SK-N-SH (cell line): Measurements from ENCODE around the gene ARMH4. TPM values are rescaled to one million over a fixed set of nuclear protein-coding genes. Genes with fewer than 3 reads are reported as not detected.

Experiments
- CTCF ChIA-PET: fragments of 300-600, 350-600 bp; formaldehyde crosslinking; extraction: SDS; loops from one replicate; lab custom pipeline; 2021; lab: Yijun Ruan, JAX
- POLR2A ChIA-PET: fragments of 350-600 bp; sonication (Branson Sonifier 250); formaldehyde crosslinking; extraction: SDS; loops from one replicate; lab custom pipeline; 2020; ENCODE audit warnings: antibody characterized with exemption, inconsistent platforms; lab: Yijun Ruan, JAX
- DNase-seq: peaks from one replicate; pipeline ENCODE4 v3.0.0; 2012
- H2AFZ ChIP-seq: fragments of 200-600 bp; sonication (generic); 2 replicates; pipeline ENCODE4 v1.8.1; 2016; ENCODE audit warnings: antibody characterized with exemption, mild to moderate bottlenecking, low read depth
- H3F3A ChIP-seq: fragments of 200-600 bp; sonication (generic); replicated peaks from 2 replicates; pipeline ENCODE3; 2016; ENCODE audit warnings: antibody characterized with exemption, mild to moderate bottlenecking; ENCODE audit not compliant: insufficient read depth
- H3K27ac ChIP-seq, 2 experiments: fragments of 200-500 bp in 1 of 2; fragments of 200-600 bp in 1 of 2; sonication (Bioruptor generic) in 1 of 2; sonication (generic), shearing (Covaris generic) in 1 of 2; 2 replicates each; pipeline versions ENCODE4 v1.5.1 to v1.6.1; 2014 to 2016; ENCODE audit warnings: low read depth in 2 of 2, inconsistent platforms in 1 of 2, low read length in 1 of 2, mild to moderate bottlenecking in 1 of 2, mixed read lengths in 1 of 2
- H3K27me3 ChIP-seq: fragments of 200-600 bp; sonication (generic), shearing (Covaris generic); 2 replicates; pipeline ENCODE4 v1.6.1; 2016; ENCODE audit warnings: mixed run types; ENCODE audit not compliant: insufficient read depth
- H3K36me3 ChIP-seq, 2 experiments: fragments of 200-500 bp in 1 of 2; fragments of 200-600 bp in 1 of 2; sonication (Bioruptor generic) in 1 of 2; sonication (generic) in 1 of 2; replicated peaks in 1 of 2; 2 replicates each; pipeline versions ENCODE3 to v1.5.1; 2014 to 2016; ENCODE audit warnings: low read length in 1 of 2, mild to moderate bottlenecking in 1 of 2; ENCODE audit not compliant: insufficient read depth in 2 of 2, control insufficient read depth in 1 of 2
- H3K4me1 ChIP-seq, 2 experiments: fragments of 200-500 bp in 1 of 2; fragments of 200-600 bp in 1 of 2; sonication (Bioruptor generic) in 1 of 2; sonication (generic), shearing (Covaris generic) in 1 of 2; 2 replicates each; pipeline versions ENCODE4 v1.5.1 to v1.6.1; 2014 to 2016; ENCODE audit warnings: low read depth in 1 of 2, low read length in 1 of 2, mixed run types in 1 of 2; ENCODE audit not compliant: insufficient read depth in 2 of 2, control insufficient read depth in 1 of 2
- H3K4me2 ChIP-seq: fragments of 200-600 bp; sonication (generic), shearing (Covaris generic); 2 replicates; pipeline ENCODE4 v1.6.1; 2017; ENCODE audit warnings: mixed run types
- H3K4me3 ChIP-seq, 2 experiments: fragments of 200-500 bp in 1 of 2; fragments of 200-600 bp in 1 of 2; sonication (Bioruptor generic) in 1 of 2; sonication (generic), shearing (Covaris generic) in 1 of 2; 2 replicates each; pipeline versions ENCODE4 v1.5.1 to v1.8.1; 2014 to 2016; ENCODE audit warnings: low read depth in 2 of 2, inconsistent platforms in 1 of 2, low read length in 1 of 2, mild to moderate bottlenecking in 1 of 2, mixed read lengths in 1 of 2, moderate library complexity in 1 of 2
- H3K79me2 ChIP-seq: fragments of 200-600 bp; sonication (generic); 2 replicates; pipeline ENCODE4 v1.8.1; 2017; ENCODE audit warnings: mild to moderate bottlenecking; ENCODE audit not compliant: insufficient read depth
- H3K9ac ChIP-seq: fragments of 200-600 bp; sonication (generic); 2 replicates; pipeline ENCODE4 v1.6.1; 2017; ENCODE audit warnings: mixed run types
- H3K9me2 ChIP-seq: fragments of 200-600 bp; sonication (generic); 2 replicates; pipeline ENCODE4 v1.6.1; 2017; ENCODE audit warnings: mixed run types
- H3K9me3 ChIP-seq: fragments of 200-600 bp; sonication (generic); 2 replicates; pipeline ENCODE4 v1.6.1; 2017; ENCODE audit warnings: mixed run types, mild to moderate bottlenecking, moderate library complexity
- H4K20me1 ChIP-seq: fragments of 200-600 bp; sonication (generic); 2 replicates; pipeline ENCODE4 v1.6.1; 2017; ENCODE audit warnings: mild to moderate bottlenecking, mixed run types; ENCODE audit not compliant: insufficient read depth
- GABPA ChIP-seq: IDR thresholded peaks from 2 replicates; pipeline ENCODE4 v1.4.0; 2012; ENCODE audit warnings: low read depth, mild to moderate bottlenecking
- GATA2 ChIP-seq: sonication (generic); formaldehyde crosslinking; IDR thresholded peaks from 2 replicates; pipeline ENCODE4 v1.5.0; 2020; ENCODE audit warnings: mild to moderate bottlenecking, missing genetic modification reagents
- MEF2A ChIP-seq: IDR thresholded peaks from 2 replicates; pipeline ENCODE4 v1.4.0; 2012; ENCODE audit warnings: low read depth, borderline replicate concordance
- MXI1 ChIP-seq: IDR thresholded peaks from 2 replicates; pipeline ENCODE4 v1.6.1; 2012; ENCODE audit warnings: mild to moderate bottlenecking, low read depth, low read length, improper control_type of control experiment
- NFIC ChIP-seq: IDR thresholded peaks from 2 replicates; pipeline ENCODE4 v1.4.0; 2012; ENCODE audit warnings: borderline replicate concordance
- NRF1 ChIP-seq: IDR thresholded peaks from 2 replicates; pipeline ENCODE4 v1.6.1; 2012; ENCODE audit warnings: low read depth, mild to moderate bottlenecking, low read length
- PBX3 ChIP-seq: IDR thresholded peaks from 2 replicates; pipeline ENCODE4; 2012
- POLR2AphosphoS5 ChIP-seq: IDR thresholded peaks from 2 replicates; pipeline ENCODE4 v1.6.1; 2012; ENCODE audit warnings: low read depth, low read length
- RAD21 ChIP-seq: IDR thresholded peaks from 2 replicates; pipeline ENCODE4 v1.6.1; 2012; ENCODE audit warnings: mild to moderate bottlenecking, low read length
- whole genome bisulfite sequencing: methylation state at CpG from one replicate; pipeline ENCODE4 v1.1.6; 2017; ENCODE audit warnings: low lambda C conversion rate; 5-methylcytosine and 5-hydroxymethylcytosine counted together
- polyA plus RNA-seq, 3 experiments: library from polyadenylated mRNA; depleted of rRNA; stranded (reverse); fragments of >200 nt; gene quantifications; 2 replicates each; pipeline ENCODE4 v1.2.3, GENCODE V29; 2012
- small RNA-seq, 7 experiments: library from RNA; depleted of rRNA; stranded (forward); fragments of <200 nt; gene quantifications; one replicate each; pipeline ENCODE3, GENCODE V24; 2012
- TF ChIP-seq, protein P1 (sequence below): IDR thresholded peaks from 2 replicates; pipeline ENCODE4 v1.4.0; 2012; ENCODE audit warnings: low read depth, borderline replicate concordance
- TF ChIP-seq, protein P2 (sequence below): IDR thresholded peaks from 2 replicates; pipeline ENCODE4 v1.4.0; 2012; ENCODE audit warnings: low read depth, borderline replicate concordance
- TF ChIP-seq, protein P3 (sequence below): fragments of 150-350 bp; IDR thresholded peaks from 2 replicates; pipeline ENCODE4 v1.6.1; 2017; ENCODE audit warnings: antibody characterized with exemption, low read length, low read depth, borderline replicate concordance
- TF ChIP-seq, protein P4 (sequence below): IDR thresholded peaks from 2 replicates; pipeline ENCODE4 v1.4.0; 2012; ENCODE audit warnings: low read depth

The ARMH4 gene
- polyA plus RNA-seq, 1 of the 3 experiments (the other 2 are of a cell fraction): 0.39 TPM

- Histone ChIP-seq H3K27ac (no peak overlapping the region), H3K36me3 (no peaks in the 10 kb centered on the region), H3K9ac (no peak overlapping the region), H2AFZ (no peak overlapping the region), H3K27me3 (peaks cover 7% of the 10 kb centered on the region; the same call in 1 of the 2 replicates), H3K4me3 (no peak overlapping the region), H3F3A (no peaks in the 10 kb centered on the region), H3K9me3 (no peaks in the 10 kb centered on the region), H3K79me2 (no peaks in the 10 kb centered on the region), H4K20me1 (no peaks in the 10 kb centered on the region), H3K4me1 (no peaks in the 10 kb centered on the region), H3K9me2 (no peaks in the 10 kb centered on the region), H3K4me2 (no peak overlapping the region)
- TF ChIP-seq PBX3: no peak
- TF ChIP-seq MEF2A: no peak
- no peak for TF ChIP-seq MXI1
- no peak for TF ChIP-seq GATA2 (CRISPR knock-in tag)
- TF ChIP-seq, protein P1, sequence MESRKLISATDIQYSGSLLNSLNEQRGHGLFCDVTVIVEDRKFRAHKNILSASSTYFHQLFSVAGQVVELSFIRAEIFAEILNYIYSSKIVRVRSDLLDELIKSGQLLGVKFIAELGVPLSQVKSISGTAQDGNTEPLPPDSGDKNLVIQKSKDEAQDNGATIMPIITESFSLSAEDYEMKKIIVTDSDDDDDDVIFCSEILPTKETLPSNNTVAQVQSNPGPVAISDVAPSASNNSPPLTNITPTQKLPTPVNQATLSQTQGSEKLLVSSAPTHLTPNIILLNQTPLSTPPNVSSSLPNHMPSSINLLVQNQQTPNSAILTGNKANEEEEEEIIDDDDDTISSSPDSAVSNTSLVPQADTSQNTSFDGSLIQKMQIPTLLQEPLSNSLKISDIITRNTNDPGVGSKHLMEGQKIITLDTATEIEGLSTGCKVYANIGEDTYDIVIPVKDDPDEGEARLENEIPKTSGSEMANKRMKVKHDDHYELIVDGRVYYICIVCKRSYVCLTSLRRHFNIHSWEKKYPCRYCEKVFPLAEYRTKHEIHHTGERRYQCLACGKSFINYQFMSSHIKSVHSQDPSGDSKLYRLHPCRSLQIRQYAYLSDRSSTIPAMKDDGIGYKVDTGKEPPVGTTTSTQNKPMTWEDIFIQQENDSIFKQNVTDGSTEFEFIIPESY: no peak
- TF ChIP-seq POLR2AphosphoS5: no peak
- no peak for TF ChIP-seq RAD21
- TF ChIP-seq, protein P2, sequence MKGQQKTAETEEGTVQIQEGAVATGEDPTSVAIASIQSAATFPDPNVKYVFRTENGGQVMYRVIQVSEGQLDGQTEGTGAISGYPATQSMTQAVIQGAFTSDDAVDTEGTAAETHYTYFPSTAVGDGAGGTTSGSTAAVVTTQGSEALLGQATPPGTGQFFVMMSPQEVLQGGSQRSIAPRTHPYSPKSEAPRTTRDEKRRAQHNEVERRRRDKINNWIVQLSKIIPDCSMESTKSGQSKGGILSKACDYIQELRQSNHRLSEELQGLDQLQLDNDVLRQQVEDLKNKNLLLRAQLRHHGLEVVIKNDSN: no peak
- TF ChIP-seq NFIC: no peak
- no peak for TF ChIP-seq GABPA
- TF ChIP-seq, protein P3, sequence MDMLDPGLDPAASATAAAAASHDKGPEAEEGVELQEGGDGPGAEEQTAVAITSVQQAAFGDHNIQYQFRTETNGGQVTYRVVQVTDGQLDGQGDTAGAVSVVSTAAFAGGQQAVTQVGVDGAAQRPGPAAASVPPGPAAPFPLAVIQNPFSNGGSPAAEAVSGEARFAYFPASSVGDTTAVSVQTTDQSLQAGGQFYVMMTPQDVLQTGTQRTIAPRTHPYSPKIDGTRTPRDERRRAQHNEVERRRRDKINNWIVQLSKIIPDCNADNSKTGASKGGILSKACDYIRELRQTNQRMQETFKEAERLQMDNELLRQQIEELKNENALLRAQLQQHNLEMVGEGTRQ: no peak
- TF ChIP-seq NRF1: no peak
- TF ChIP-seq, protein P4, sequence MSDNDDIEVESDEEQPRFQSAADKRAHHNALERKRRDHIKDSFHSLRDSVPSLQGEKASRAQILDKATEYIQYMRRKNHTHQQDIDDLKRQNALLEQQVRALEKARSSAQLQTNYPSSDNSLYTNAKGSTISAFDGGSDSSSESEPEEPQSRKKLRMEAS: no peak
- ChIA-PET CTCF (no interaction called here), POLR2A (no interaction called here)
- WGBS: 0% methylated on average over 2 of the region's 2 CpGs
- DNase-seq: no peak
Measured at GRCh38 chr14:57957441-57957840, 194.6 kb downstream of the ARMH4 start.

Small RNA genes within 50 kb of the gene (small RNA-seq; reads per million reads assigned to genes)
- 0 to 0.21 (median 0) reads per million in 7 experiments for gene RN7SL598P

Other genes starting within 250 kb of the ARMH4 start
- 32.9 and 54.2 TPM in 2 replicates for gene ACTR10, start 47.9 kb upstream of the ARMH4 start, polyA plus RNA-seq (2012; rRNA removed)
- 203 and 214 TPM in 2 replicates for gene PSMA3, start 92.6 kb upstream of the ARMH4 start, polyA plus RNA-seq (2012; rRNA removed)
- gene ARID4A, start 146.3 kb upstream of the ARMH4 start, polyA plus RNA-seq (2012; rRNA removed): 4.6 and 5.6 TPM in 2 replicates
- gene TOMM20L, start 243.7 kb upstream of the ARMH4 start, polyA plus RNA-seq (2012; rRNA removed): not detected in 2 replicates